GM12891 (cell line): ENCODE results near the gene TUBB3.

Experiments used
- POLR2A ChIP-seq: IDR thresholded peaks from 2 replicates; pipeline ENCODE4 v1.6.1; 2011; ENCODE audit warnings: low read depth, low read length, control low read depth
- POLR2AphosphoS5 ChIP-seq: IDR thresholded peaks from 2 replicates; pipeline ENCODE4 v1.6.1; 2011; ENCODE audit warnings: low read depth, low read length, control low read depth
- POU2F2 ChIP-seq: IDR thresholded peaks from 2 replicates; pipeline ENCODE4 v1.6.1; 2011; ENCODE audit warnings: low read depth, mild to moderate bottlenecking, control low read depth, low read length, moderate library complexity
- TAF1 ChIP-seq: IDR thresholded peaks from 2 replicates; pipeline ENCODE4 v1.6.1; 2011; ENCODE audit warnings: low read depth, low read length, control low read depth

GRCh38 chr16:89934611-89935553 is 11.7 kb downstream of the TUBB3 start:
- no peak for TF ChIP-seq POLR2AphosphoS5
- no peak for TF ChIP-seq POU2F2
- no peak for TF ChIP-seq TAF1
- TF ChIP-seq POLR2A: no peak
